Measurements from ENCODE around the gene QSER1. TPM values are rescaled to one million over a fixed set of nuclear protein-coding genes. Genes with fewer than 3 reads are reported as not detected.

The QSER1 gene
- total RNA-seq, 1 experiment from 2014 or later = 48.0 TPM

GRCh38 chr11:32972781-32973180, 80.2 kb downstream of the QSER1 start:
- POLR2A ChIA-PET = no interaction called here
- intact Hi-C loops (cut with micrococcal nuclease) = no loop called here
- no peak for TF ChIP-seq RAD21 (IDR thresholded peaks at IDR 0.05; ENCODE audit: low read depth)
- no peak for TF ChIP-seq ATF3 (IDR thresholded peaks at IDR 0.05)
- TF ChIP-seq JUND (IDR thresholded peaks at IDR 0.05) = no peak
- no peak for TF ChIP-seq ZFX (IDR thresholded peaks at IDR 0.05)
- TF ChIP-seq POLR2A (IDR thresholded peaks at IDR 0.05; ENCODE audit: borderline replicate concordance, extremely low read depth, insufficient read depth, insufficient read length) = no peak
- TF ChIP-seq YY1 (IDR thresholded peaks at IDR 0.05; ENCODE audit: extremely low read depth, insufficient replicate concordance, low read depth, low read length) = no peak
- no peaks in the 10 kb centered on the region; the same call in 1 of the 2 replicates for H4K20me1 ChIP-seq (ENCODE audit: insufficient read depth)
- no peaks in the 10 kb centered on the region for H3K9me2 ChIP-seq (ENCODE audit: insufficient read depth)
- H3K9me3 ChIP-seq (ENCODE audit: control insufficient read depth in 1 of 2, insufficient read depth in 1 of 2, low read depth in 1 of 2, low read length in 2 of 2) = no peaks in the 10 kb centered on the region
- H3K27me3 ChIP-seq (ENCODE audit: insufficient read depth, low read length) = no peaks in the 10 kb centered on the region
- no peak overlapping the region for H2AFZ ChIP-seq (ENCODE audit: low read depth, low read length, poor library complexity, severe bottlenecking)
- no peak overlapping the region for H3K4me3 ChIP-seq (replicated peaks in 1 of 2; ENCODE audit: low read depth in 1 of 2, low read length in 2 of 2)
- RAD21 ChIA-PET (ENCODE audit: low non-redundant PET in 1 of 2, low total read pairs in 2 of 2, uncharacterized antibody in 2 of 2, unreplicated experiment in 2 of 2) = no interaction called here
- H3K4me1 ChIP-seq (ENCODE audit: control insufficient read depth in 1 of 2, insufficient read depth in 2 of 2, low read length in 2 of 2) = no peaks in the 10 kb centered on the region
- H3K4me2 ChIP-seq (ENCODE audit: low read length) = no peak overlapping the region
- BruUV-seq (replicated peaks) = no TSS peak
- no peak overlapping the region for H3K27ac ChIP-seq (ENCODE audit: low read depth, low read length)
- CTCF ChIA-PET = no interaction called here
- no peaks in the 10 kb centered on the region; the same call in 1 of the 2 replicates for H3K79me2 ChIP-seq (ENCODE audit: insufficient read depth, low read length)
- no peak overlapping the region for H3K9ac ChIP-seq (ENCODE audit: low read length)
- ATAC-seq = no peak
- H3K36me3 ChIP-seq (ENCODE audit: control insufficient read depth in 1 of 2, insufficient read depth in 2 of 2, low read length in 2 of 2) = peaks cover 18 to 21% of the 10 kb centered on the region in 2 experiments; a peak in 3 of 4 replicates
- DNase-seq (ENCODE audit: low read depth, low spot score) = no peak

- intact Hi-C loops (cut with micrococcal nuclease) = no loop called here
- Histone ChIP-seq H2AFZ (ENCODE audit: low read depth, low read length, poor library complexity, severe bottlenecking) (no peak overlapping the region), H3K9me3 (ENCODE audit: control insufficient read depth in 1 of 2, insufficient read depth in 1 of 2, low read depth in 1 of 2, low read length in 2 of 2) (no peaks in the 10 kb centered on the region), H3K9me2 (ENCODE audit: insufficient read depth) (no peaks in the 10 kb centered on the region), H4K20me1 (ENCODE audit: insufficient read depth) (no peaks in the 10 kb centered on the region), H3K4me1 (ENCODE audit: control insufficient read depth in 1 of 2, insufficient read depth in 2 of 2, low read length in 2 of 2) (no peaks in the 10 kb centered on the region), H3K27ac (ENCODE audit: low read depth, low read length) (no peak overlapping the region), H3K4me3 (replicated peaks in 1 of 2; ENCODE audit: low read depth in 1 of 2, low read length in 2 of 2) (no peak overlapping the region), H3K9ac (ENCODE audit: low read length) (no peak overlapping the region), H3K4me2 (ENCODE audit: low read length) (no peak overlapping the region), H3K36me3 (ENCODE audit: control insufficient read depth in 1 of 2, insufficient read depth in 2 of 2, low read length in 2 of 2) (peaks cover 2 to 12% of the 10 kb centered on the region in 2 experiments; a peak in 3 of 4 replicates), H3K27me3 (ENCODE audit: insufficient read depth, low read length) (no peaks in the 10 kb centered on the region), H3K79me2 (ENCODE audit: insufficient read depth, low read length) (no peaks in the 10 kb centered on the region)
- no TSS peak for BruUV-seq (replicated peaks)
- ATAC-seq (no peak), DNase-seq (ENCODE audit: low read depth, low spot score) (no peak)
- ChIA-PET POLR2A (no interaction called here), RAD21 (ENCODE audit: low non-redundant PET in 1 of 2, low total read pairs in 2 of 2, uncharacterized antibody in 2 of 2, unreplicated experiment in 2 of 2) (no interaction called here), CTCF (no interaction called here)
- TF ChIP-seq EZH2phosphoT487 (IDR thresholded peaks at IDR 0.05; ENCODE audit: borderline replicate concordance) (no peak), ZBTB33 (IDR thresholded peaks at IDR 0.05; ENCODE audit: extremely low read depth, insufficient replicate concordance, low read length) (no peak)
Measured at GRCh38 chr11:32982626-32983025, 90.0 kb downstream of the QSER1 start.
